Lung (tissue), 12 donors: ENCODE results near the gene ZSCAN29. TPM values are rescaled to one million over a fixed set of nuclear protein-coding genes. Genes with fewer than 3 reads are reported as not detected.

Experiments used
- ATAC-seq: fragments of 200-7000 bp; cut with Tn5 transposase; one replicate; pipeline ENCODE4 v1.9.1; 2020; ENCODE audit warnings: moderate number of reproducible peaks; ENCODE audit not compliant: insufficient read depth, low FRiP score
- DNase-seq, 3 donors: peaks; one replicate each; pipeline ENCODE4 v3.0.0-alpha.2; 2013 to 2017
- H3K27ac ChIP-seq, 2 donors: one replicate each; pipeline ENCODE4 v1.5.1; 2013; ENCODE audit warnings: mild to moderate bottlenecking in 2 of 2, moderate library complexity in 2 of 2, control low read depth in 1 of 2, inconsistent platforms in 1 of 2, low read depth in 1 of 2, low read length in 1 of 2
- H3K27me3 ChIP-seq, 3 donors: one replicate each; pipeline ENCODE4 v1.5.1; 2013; ENCODE audit warnings: low read length in 2 of 3; ENCODE audit not compliant: control insufficient read depth in 3 of 3, insufficient read depth in 3 of 3
- H3K36me3 ChIP-seq, 4 donors: one replicate each; pipeline ENCODE4 v1.5.1; 2013; ENCODE audit warnings: low read length in 4 of 4, mild to moderate bottlenecking in 1 of 4, moderate library complexity in 1 of 4; ENCODE audit not compliant: control insufficient read depth in 4 of 4, insufficient read depth in 4 of 4
- H3K4me1 ChIP-seq, 5 donors: one replicate each; pipeline ENCODE4 v1.5.1; 2013; ENCODE audit warnings: low read length in 5 of 5, mild to moderate bottlenecking in 2 of 5, moderate library complexity in 1 of 5; ENCODE audit not compliant: control insufficient read depth in 5 of 5, insufficient read depth in 5 of 5
- H3K4me3 ChIP-seq: one replicate; pipeline ENCODE4 v1.5.1; 2013; ENCODE audit warnings: mild to moderate bottlenecking, control low read depth, moderate library complexity
- H3K9ac ChIP-seq, 2 donors: one replicate each; pipeline ENCODE4 v1.5.1; 2013; ENCODE audit warnings: low read length in 2 of 2, control low read depth in 1 of 2; ENCODE audit not compliant: insufficient read depth in 1 of 2
- H3K9me3 ChIP-seq, 4 donors: one replicate each; pipeline ENCODE4 v1.5.1; 2013; ENCODE audit warnings: low read length in 3 of 4, mild to moderate bottlenecking in 1 of 4, moderate library complexity in 1 of 4; ENCODE audit not compliant: control insufficient read depth in 4 of 4, insufficient read depth in 3 of 4
- CTCF ChIP-seq: IDR thresholded peaks from 2 replicates; pipeline ENCODE4 v1.5.1; 2012; ENCODE audit warnings: mild to moderate bottlenecking; ENCODE audit errors: control extremely low read depth, extremely low read depth
- WGBS, 2 donors: extraction: QIAGEN DNeasy Blood & Tissue Kit; methylation state at CpG; one replicate each; pipeline ENCODE4 v1.1.7; 2013; 5-methylcytosine and 5-hydroxymethylcytosine counted together
- polyA plus RNA-seq, 2 donors: library from polyadenylated mRNA; stranded (reverse); fragments of 200-250 nt; gene quantifications; one replicate each; pipeline ENCODE4 v1.2.1, GENCODE V29; 2013
- total RNA-seq, 2 donors: library from RNA; depleted of rRNA in 1 of 2; stranded (reverse); fragments of >200 nt in 1 of 2; gene quantifications; one replicate each; pipeline ENCODE4 v1.2.1, GENCODE V29; 2014 to 2021
- donor health status: control.
- donor health status: control.
- donor health status: Bipolar disorder and iron deficiency.
- donor health status: healthy.
- donor health status: DM: yes; HTN: yes; CAD: no.

Gene ZSCAN29
- total and polyA plus RNA-seq, 4 donors = 6.4 to 37.7 (median 13.8) TPM

DNA sequence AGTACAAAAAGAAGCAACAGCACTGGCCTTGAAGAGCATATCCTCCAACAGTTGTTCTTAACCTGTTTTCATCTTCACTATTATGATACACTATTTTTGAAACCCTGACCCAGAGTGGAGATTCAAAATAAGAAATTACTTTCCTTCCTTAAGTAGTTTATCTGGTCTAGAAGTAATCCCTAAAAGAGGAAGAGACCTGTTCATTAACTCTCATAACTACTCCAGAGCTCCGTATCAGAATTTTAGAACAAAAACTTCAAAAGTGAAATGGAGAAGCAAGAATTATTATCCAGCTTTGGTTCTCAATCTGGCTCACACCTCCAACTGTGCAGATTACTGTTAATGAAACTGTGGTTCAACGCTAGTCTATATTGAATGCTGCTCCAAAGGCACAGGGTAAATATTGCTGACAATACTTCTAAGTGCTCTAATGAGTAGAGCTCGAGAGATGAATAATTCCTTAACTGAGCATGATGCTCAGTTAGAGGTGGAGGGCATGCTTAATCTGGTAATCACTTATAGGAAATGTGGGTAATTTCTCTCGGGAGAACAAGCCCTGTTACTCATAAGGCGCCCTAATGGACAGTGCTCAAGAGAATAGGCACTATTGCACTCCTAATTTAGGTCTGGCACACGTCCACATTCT, 45.7 kb downstream of the ZSCAN29 start:
- H3K9ac ChIP-seq = no peak overlapping the region
- WGBS, 2 donors = 75 to 82% methylated on average over 6 of the region's 6 CpGs
- H3K36me3 ChIP-seq = peaks cover 0 to 9% (median 3%) of the 10 kb centered on the region in 4 donors
- DNase-seq = no peak
- no peak overlapping the region for H3K27ac ChIP-seq
- no peaks in the 10 kb centered on the region for H3K9me3 ChIP-seq
- no peak overlapping the region for H3K4me3 ChIP-seq
- H3K4me1 ChIP-seq = peaks cover 3 to 16% (median 11%) of the 10 kb centered on the region in 5 donors
- peaks cover 0 to 16% (median 0%) of the 10 kb centered on the region in 3 donors for H3K27me3 ChIP-seq
- TF ChIP-seq CTCF = no peak
- no peak for ATAC-seq

- H3K4me1 ChIP-seq = peaks cover 0 to 2% (median 0%) of the 10 kb centered on the region in 5 donors
- TF ChIP-seq CTCF = no peak
- no peak overlapping the region for H3K9ac ChIP-seq
- DNase-seq (peak in 1 of 3 donors; percentile 13), ATAC-seq (peak; percentile 11)
- H3K4me3 ChIP-seq = no peak overlapping the region
- no peaks in the 10 kb centered on the region for H3K9me3 ChIP-seq
- no peaks in the 10 kb centered on the region for H3K36me3 ChIP-seq
- no peak overlapping the region for H3K27ac ChIP-seq
- WGBS, 2 donors = 73 to 83% methylated on average over 4 of the region's 4 CpGs
- H3K27me3 ChIP-seq = peaks cover 0 to 18% (median 0%) of the 10 kb centered on the region in 3 donors
Measured at GRCh38 chr15:43318990-43319771, 51.7 kb downstream of the ZSCAN29 start.

GRCh38 chr15:43317566-43318184, 53.2 kb downstream of the ZSCAN29 start:
- Histone ChIP-seq H3K9me3 (no peaks in the 10 kb centered on the region), H3K27me3 (peaks cover 0 to 15% (median 0%) of the 10 kb centered on the region in 3 donors), H3K9ac (no peak overlapping the region), H3K4me1 (peaks cover 0 to 2% (median 0%) of the 10 kb centered on the region in 5 donors), H3K27ac (no peak overlapping the region), H3K36me3 (no peaks in the 10 kb centered on the region), H3K4me3 (no peak overlapping the region)
- no peak for TF ChIP-seq CTCF
- no peak for DNase-seq
- WGBS, 2 donors = 76 to 81% methylated on average over 8 of the region's 8 CpGs
- no peak for ATAC-seq
